ENCODE results near the gene OPA3. TPM values are rescaled to one million over a fixed set of nuclear protein-coding genes. Genes with fewer than 3 reads are reported as not detected.

The OPA3 gene
- total and polyA plus RNA-seq, 9 donors = 2.0 to 16.6 (median 9.2) TPM

- H3K27me3 ChIP-seq = no peaks in the 10 kb centered on the region
- intact Hi-C loops (cut with DNase I) = no loop called here
- no peak for DNase-seq
- no peak for TF ChIP-seq CTCF (IDR thresholded peaks at IDR 0.05)
- no peak for TF ChIP-seq POLR2A (IDR thresholded peaks at IDR 0.05)
- no peak for TF ChIP-seq EP300 (IDR thresholded peaks at IDR 0.05)
- H3K4me1 ChIP-seq (ENCODE audit: insufficient read depth) = peaks cover 3% of the 10 kb centered on the region
- no peaks in the 10 kb centered on the region for H3K36me3 ChIP-seq
- no peak overlapping the region for H3K27ac ChIP-seq
- no peaks in the 10 kb centered on the region for H3K9me3 ChIP-seq
- WGBS, 3 donors = 61 to 75% (median 66%) methylated on average over 7 of the region's 7 CpGs
- H3K4me3 ChIP-seq = no peak overlapping the region
Observed at GRCh38 chr19:45518469-45518826, 66.2 kb downstream of the OPA3 start.

- Histone ChIP-seq H3K27ac (no peak overlapping the region), H3K9me3 (no peaks in the 10 kb centered on the region), H3K36me3 (no peaks in the 10 kb centered on the region), H3K27me3 (no peaks in the 10 kb centered on the region), H3K4me1 (ENCODE audit: insufficient read depth) (peaks cover 3% of the 10 kb centered on the region), H3K4me3 (no peak overlapping the region)
- intact Hi-C loops (cut with DNase I) = no loop called here
- WGBS, 3 donors = 84 to 87% (median 86%) methylated on average over 47 to 50 of the region's 50 CpGs
- no peak for DNase-seq
- TF ChIP-seq CTCF (IDR thresholded peaks at IDR 0.05) (no peak), POLR2A (IDR thresholded peaks at IDR 0.05) (no peak)
Observed at GRCh38 chr19:45517641-45518468, 66.7 kb downstream of the OPA3 start.

DNA sequence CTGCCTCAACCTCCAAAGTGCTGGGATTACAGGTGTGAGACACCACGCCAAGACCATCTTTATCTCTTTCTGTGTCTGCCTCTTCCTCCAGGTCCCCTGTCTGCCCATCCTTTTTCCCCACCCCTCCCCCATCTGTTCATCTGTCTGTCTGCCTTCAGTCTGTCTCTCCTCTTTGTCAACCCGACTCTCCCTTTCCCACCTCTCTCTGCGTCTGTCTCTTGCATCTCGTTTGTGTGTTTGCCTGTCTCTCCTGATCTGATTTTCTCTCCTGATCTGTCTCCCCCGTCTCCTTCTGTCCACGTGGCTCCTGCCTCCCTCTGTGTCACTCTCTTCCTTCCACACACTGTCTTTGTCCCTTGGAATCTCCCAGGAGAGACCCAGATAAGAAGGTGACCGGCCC is 67.4 kb downstream of the OPA3 start:
- 59 to 67% (median 64%) methylated on average over 7 of the region's 7 CpGs for WGBS, 3 donors

DNA sequence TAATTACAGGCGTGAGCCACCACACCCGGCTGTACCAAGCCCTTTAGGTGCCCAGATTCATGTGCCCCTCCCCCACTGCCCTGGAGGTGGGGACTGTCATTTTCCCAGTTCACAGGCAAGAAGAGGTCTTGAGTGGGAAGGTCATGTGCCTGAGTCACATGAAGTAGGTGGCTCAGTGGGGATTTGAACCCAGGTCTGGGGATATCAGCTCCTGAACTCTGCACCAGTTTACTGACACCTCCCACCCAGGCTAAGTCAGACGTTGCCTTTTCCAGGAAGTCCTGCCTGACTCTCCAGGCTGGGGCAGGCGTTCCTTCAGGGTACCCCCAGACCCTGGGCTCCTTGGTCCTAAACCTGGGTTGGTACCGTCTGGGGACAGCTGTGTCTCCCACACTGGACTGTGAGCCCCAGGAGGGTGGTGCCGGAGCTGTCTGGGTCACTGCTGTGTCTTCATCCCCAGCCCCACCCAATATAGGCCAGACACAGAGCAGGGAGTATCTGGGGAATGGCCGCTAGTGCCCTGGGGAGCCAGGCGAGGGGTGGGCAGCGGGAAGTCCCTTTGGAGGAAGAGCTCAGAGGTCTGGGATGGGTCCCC is 68.7 kb downstream of the OPA3 start:
- intact Hi-C loops (cut with DNase I) = no loop called here
- Histone ChIP-seq H3K36me3 (no peaks in the 10 kb centered on the region), H3K4me1 (ENCODE audit: insufficient read depth) (peaks cover 3% of the 10 kb centered on the region), H3K27ac (no peak overlapping the region), H3K4me3 (no peak overlapping the region), H3K27me3 (no peaks in the 10 kb centered on the region), H3K9me3 (no peaks in the 10 kb centered on the region)
- TF ChIP-seq EP300 (IDR thresholded peaks at IDR 0.05) = no peak
- no peak for TF ChIP-seq CTCF (IDR thresholded peaks at IDR 0.05)
- no peak for TF ChIP-seq POLR2A (IDR thresholded peaks at IDR 0.05)
- DNase-seq = no peak
- WGBS, 3 donors = 82 to 89% (median 83%) methylated on average over 9 of the region's 9 CpGs

More for the DNA sequence above, 67.4 kb downstream of the OPA3 start:
- TF ChIP-seq CTCF (IDR thresholded peaks at IDR 0.05) (no peak), POLR2A (IDR thresholded peaks at IDR 0.05) (no peak), EP300 (IDR thresholded peaks at IDR 0.05) (no peak)
- Histone ChIP-seq H3K27me3 (no peaks in the 10 kb centered on the region), H3K4me3 (no peak overlapping the region), H3K27ac (no peak overlapping the region), H3K4me1 (ENCODE audit: insufficient read depth) (peaks cover 3% of the 10 kb centered on the region), H3K36me3 (no peaks in the 10 kb centered on the region), H3K9me3 (no peaks in the 10 kb centered on the region)
- DNase-seq = no peak
- intact Hi-C loops (cut with DNase I) = no loop called here

All from ovary (tissue), 9 donors.